MM.1S (cell line): Measurements from ENCODE around the gene VIM.

Experiments used
- CTCF ChIP-seq: fragments of 300-600 bp; sonication (generic); IDR thresholded peaks from 2 replicates; pipeline ENCODE4 v1.5.1; 2016; ENCODE audit warnings: antibody characterized with exemption, low read length, mixed read lengths
- EZH2 ChIP-seq: fragments of 300-600 bp; sonication (generic); optimal IDR thresholded peaks from 2 replicates; pipeline ENCODE3; 2017; ENCODE audit warnings: low read depth, mild to moderate bottlenecking, antibody characterized with exemption, low read length, mixed read lengths
- EZH2phosphoT487 ChIP-seq: fragments of 300-600 bp; sonication (generic); IDR thresholded peaks from 2 replicates; pipeline ENCODE4 v1.6.1; 2018; ENCODE audit warnings: antibody characterized with exemption, low read length

DNA sequence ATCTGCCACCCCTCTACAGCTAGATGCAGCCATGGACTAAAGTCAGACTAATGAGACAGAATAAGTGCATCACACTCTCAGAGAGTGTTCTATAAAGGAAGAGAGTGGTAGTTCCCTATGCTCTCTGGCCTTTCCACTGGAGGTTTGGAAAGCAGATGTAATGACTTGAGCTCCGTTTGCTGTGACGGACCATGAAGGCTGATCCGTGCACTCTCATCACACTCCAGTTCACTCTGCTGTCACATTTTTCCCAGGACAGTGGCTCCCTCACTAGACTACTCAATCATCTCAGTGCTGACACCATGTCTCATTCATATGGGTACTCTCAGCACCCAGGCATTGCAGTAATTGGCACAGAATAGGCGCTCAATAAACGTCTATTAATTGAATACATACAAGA is 46.9 kb upstream of the VIM start:
- TF ChIP-seq CTCF (no peak), EZH2 (no peak), EZH2phosphoT487 (no peak)
